Medulla oblongata (tissue), 1 donor: ENCODE measurements around the gene TIMM17B.

Source experiments
- DNase-seq: peaks from one replicate; pipeline ENCODE4 v3.0.0-alpha.2; 2015; ENCODE audit errors: extremely low spot score

The TIMM17B gene

DNA sequence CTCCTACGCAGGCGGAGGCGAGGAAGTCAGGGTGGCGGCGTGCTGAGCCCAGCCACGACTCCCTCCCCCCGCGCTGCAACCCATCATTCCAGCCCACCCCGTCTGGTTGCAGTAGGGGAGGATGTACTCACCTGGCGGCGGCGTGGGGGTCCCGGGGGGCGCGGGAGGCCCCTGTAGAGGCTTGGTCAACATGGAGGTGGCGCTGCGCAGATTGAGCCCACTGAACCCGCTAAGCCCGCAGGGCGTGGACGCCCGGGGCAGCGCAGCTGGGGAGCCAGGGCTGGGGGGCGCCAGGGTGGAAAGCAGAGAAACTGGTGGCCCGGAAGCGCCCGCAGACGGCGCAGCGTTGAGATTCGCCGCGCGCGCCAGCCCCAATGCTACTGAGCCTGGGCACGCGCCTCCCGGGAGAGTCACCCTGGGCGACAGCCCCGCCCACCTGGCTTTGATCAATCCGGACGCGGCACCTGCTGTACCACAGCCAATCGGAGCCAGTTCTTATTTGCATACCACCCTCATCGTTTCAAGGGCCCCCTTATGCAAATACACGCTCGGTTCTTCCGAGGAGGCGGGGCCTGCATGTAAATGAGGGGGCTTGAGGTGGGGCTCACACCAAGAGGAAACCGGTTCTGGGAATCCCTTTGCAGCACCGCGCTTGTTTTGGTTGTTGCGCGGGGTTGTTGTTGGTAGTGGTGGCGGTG is 21.2 kb upstream of the TIMM17B start, which contains the start of gene PIM2:
PIM2 (minus strand) TSS at position 382 of the 698 bp plus-strand sequence; CDS start at position 192, 190 bp downstream.
- DNase-seq: peak; percentile 81

DNA sequence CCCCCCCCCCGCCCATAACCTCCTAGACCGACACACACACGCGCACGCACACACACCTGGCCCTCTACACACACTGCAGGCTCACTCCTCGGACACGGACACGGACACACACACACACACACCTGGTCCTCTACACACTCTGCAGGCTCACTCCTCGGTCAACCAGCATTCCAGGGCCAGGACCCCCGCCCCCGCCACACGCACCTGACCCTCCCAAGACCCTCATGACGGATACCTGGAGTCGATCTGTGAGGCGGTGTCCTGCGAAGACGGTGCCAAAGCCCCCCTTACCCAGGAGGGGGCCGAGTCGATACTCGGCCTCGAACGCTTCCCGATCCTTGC is 20.7 kb upstream of the TIMM17B start:
- DNase-seq: no peak

DNA sequence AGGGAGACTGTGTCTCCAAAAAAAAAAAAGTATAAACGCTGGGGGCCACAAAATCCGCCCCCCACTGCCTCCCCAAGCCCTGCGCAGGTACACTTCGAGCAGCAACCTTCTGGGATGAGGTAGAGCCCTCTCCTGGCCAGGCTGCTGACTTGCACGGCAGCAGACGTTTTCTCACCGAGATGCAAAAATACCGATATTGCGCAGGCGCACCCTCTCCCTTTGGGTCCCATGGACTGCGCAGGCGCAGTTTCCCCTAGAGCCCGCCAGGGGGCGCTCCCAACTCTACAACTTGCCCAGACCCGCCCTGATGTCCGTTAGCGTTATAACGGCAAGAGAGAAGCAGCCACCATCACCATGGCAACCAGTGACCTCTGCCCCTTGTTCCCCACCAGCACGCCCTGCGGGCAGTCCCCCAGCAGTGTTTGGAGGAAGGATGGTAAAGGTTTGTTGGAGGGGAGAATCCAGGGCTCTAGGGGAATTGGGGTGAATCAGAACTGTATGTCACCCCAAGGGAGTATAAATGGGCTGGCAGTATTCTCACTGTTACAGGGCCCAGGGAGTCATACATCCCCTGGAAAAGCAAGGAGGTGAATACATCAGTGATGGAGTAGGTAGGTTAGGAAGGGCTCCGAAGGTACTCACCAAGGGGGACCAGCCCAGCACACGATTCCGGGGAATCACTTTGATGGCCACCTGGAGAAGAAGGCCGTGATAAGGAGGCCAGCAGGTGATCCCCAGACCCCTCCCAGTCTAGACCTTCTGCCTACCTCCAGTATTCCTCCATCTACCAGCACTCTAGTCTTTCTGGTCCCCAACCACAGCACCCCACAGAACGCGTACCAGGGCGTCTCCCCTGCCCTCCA is 19.8 kb upstream of the TIMM17B start:
- peak; percentile 87 for DNase-seq

DNA sequence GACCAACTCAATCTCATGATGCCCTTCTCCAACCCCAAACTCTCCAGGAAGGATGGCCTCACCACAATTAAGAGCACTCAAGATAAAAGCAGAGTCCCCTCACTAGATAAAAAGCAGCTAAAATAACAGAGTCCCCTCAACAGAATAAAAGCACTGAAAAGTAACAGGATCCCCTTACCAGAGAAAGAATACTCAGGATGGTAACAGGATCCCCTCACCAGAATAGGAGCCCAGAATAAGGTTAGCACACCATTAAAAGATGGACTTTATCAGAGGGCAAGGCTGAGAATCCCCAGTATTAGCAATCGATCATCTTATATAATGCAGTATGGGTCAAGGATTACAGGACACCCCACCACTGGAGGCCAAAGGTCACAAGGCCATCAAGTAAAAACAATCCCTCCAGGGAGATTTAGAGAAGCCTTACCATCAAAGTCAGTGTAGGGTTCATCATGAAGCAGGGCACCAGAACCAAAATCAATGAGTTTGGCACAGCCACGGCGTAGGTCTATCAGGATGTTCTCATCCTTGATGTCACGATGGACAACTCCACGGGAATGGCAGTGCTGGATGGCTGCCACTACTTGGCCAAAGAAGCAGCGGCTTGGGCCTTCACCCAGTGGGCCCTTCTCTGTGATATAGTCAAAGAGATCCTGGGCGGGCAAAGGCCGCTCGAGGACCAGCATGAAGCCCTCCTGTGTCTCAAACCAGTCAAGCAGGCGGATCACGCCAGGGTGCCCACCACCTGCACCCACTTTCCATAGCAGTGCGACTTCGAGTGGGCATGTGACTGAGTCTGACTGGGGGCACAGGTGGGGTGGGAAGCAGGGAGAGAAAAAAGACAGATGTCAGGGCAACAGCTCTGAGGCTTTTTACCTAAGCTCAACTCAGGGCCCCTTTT is 17.3 kb upstream of the TIMM17B start:
- DNase-seq: no peak

DNA sequence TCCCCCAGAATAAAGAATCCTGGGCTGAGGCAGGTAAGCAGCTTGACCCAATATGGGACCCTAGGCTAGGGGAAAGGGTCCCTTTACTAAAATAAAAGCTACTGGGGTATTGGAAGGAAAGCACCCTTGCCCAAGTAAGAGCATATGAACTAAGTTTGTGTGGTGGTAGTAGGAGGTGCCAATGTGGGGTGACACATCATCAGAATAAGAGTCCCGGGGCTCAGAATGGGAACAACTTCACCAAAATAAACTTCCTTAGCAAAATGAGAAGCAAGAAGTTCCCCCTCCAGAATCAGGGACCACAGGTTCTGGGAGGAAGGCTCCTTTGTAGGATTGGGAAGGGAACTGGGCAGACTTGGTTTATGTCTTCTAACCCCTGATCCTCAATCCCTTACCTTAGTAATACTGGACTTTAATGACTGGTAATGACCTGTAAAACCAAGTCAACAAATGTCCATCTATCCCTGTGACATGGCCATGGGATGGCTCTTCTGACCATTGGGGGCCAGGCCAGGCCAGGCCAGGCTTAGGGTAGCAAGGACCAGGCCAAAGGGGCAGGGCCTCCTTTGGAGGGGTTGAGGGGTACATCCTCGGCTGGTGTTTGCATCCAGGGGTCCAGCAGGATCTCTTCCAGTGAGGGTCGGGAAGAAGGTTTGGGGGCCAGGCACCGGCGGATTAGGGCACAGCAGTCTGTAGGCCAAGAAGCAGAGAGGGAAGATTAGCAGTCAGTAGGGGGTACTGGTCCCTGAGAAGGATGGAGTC is 16.2 kb upstream of the TIMM17B start:
- DNase-seq: no peak

DNA sequence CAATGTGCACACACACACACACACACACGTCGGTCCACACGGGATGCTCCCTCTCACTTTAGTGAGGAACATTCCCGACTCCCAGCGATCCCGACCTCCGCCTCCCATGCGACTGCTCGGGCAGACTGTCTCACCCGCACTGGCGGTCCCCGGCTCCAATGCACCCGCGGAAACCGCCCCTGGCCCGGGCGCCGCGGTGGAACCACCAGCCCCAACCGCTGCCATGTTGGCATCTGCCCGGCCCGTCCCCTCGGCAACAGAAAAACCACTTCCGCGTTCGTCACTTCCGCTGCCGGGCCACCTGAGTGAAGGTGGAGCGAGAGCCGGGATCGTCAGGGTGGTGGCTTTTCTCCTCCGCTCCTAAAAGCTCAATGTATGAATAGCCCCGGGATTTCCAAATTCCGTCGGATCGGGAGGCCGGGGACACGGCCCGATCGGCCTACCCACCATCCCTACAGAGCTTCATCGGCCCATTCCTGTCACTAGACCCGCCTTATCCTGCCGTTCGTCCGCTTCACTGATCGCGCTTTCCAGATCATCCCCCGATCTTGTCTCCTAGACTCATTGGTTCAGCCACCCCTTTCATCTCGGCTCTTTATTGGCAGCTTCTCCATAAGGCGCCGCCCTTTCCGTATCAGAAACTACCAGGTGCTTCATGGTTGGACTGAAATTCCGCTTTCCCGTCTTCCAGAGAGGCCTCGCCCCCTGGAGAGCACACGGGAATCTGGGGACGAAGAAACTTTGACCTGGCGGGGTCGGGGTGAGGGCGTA is 14.0 kb upstream of the TIMM17B start, which contains the start of gene SLC35A2:
SLC35A2 (minus strand) TSS at position 235 of the 771 bp plus-strand sequence; CDS start at position 225, 10 bp downstream.
- peak; percentile 78 for DNase-seq

DNA sequence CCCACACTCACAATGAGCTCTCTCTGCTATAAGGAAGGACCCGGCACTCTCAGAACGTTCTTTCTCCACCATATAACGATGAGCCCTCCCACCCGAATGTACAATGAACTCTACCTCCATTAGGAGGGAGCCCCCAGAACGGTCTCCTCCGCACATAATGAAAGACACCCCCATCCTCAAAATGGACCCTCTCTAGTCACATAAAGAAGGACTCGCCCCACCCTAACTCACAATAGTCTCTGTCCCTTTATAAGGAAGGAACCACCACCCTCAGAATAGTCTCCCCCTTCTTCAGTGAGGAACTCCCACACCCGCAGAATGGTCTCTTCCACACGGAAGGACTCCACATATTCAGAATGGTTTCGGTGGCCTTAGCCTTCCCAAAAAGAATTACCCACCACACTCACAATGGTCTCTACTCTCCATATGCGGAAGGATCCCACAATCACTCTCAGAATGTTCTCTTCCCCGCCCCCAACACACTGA is 13.4 kb upstream of the TIMM17B start:
- DNase-seq: no peak

DNA sequence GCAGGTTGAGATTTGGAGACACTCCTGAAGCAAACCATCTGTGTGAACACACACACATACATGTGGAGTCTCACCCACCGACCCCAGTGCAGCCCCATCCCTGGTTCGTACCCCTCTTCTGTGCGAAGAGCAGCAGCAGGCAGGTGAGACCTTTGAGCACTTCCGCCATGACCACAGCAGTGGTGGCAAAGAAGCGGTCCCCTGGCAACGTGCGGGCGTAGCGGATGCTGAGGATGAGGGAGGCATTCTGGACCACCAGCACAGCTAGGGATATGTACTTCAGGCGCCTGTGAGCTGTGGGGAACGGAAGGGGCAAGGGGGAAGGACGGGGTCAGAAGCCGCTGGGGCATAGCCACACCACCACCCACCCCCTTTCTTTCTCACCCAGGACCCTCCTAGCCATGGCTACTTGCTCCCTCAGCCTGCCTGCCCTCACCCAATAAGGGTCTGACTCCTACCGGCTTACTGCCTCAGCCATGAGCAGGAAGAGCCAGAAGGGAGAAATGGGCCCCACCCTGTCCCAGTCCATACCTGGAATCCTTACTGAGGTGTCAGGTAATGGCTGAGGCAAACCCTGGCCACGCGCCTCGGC is 12.2 kb upstream of the TIMM17B start:
- DNase-seq: no peak

DNA sequence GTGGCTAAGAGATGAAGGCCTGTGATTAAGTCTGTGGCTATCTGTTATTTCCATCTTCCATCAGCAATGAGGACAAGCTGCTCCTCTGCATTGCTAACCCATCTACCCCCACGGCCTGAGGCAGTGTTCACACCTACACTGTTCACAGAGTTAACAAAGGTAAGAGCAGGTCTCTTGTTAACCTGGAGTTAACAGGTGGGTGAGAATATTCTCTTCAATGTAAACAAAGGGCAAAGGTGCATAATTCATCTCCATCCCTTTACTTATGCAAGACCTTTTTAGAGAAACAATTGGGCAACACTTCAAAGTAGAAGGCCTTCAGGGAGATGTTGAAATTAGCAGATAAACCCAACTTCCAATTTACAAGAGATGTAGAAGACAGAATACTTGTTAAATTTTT is 11.0 kb upstream of the TIMM17B start:
- DNase-seq: no peak

DNA sequence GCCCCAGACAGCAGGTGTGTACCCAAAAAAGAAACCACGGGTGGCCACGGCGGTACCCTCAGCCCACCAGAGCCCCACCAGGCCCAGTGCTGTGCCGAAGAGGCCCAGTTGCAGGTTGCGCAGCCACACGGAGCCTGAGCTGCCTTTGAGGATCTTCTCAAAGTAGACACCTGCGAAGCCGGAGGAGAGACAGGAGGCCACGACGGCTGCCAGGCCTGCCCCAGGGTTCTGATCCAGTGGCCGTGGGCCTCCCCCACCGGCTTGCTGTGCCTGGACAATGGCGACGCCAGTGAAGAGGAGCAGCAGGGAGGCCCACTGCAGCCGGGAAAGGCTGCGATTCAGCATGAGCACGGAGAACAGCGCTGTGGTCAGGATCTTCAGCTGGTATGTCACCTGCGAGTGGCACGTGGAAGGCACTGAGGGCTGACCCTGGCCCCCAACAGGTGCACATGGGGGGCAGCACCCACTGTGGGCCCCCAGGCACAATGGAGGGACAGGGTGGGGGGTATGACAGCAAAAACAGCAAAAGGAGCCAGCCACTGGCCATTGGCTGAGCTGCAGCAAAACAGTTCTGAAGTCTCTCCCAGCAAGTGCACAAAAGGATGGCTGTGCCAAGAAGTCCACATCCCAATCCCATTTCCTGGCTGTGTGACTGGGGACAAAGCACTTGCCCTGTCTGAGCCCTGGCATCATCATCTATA is 7.7 kb upstream of the TIMM17B start:
- DNase-seq: no peak

DNA sequence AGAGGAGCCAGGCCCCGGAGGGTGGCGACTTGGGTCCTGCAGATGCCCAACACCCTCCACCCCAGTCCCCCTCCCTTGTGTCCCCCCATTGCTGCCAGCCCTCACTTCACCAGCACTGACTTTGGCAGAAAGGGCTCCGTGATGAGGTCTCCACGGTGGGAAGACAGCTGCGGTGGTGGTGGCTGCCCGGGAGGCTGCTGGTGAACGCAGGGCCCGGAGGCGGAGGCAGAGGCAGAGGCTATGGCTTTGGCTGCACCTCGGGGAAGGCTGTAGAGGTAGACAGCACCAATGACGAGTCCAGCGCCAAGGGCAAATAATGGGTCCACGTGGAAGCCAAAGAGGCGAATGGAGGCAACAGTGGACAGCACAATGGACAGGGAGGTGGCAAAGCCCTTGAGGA is 7.1 kb upstream of the TIMM17B start:
- no peak for DNase-seq

DNA sequence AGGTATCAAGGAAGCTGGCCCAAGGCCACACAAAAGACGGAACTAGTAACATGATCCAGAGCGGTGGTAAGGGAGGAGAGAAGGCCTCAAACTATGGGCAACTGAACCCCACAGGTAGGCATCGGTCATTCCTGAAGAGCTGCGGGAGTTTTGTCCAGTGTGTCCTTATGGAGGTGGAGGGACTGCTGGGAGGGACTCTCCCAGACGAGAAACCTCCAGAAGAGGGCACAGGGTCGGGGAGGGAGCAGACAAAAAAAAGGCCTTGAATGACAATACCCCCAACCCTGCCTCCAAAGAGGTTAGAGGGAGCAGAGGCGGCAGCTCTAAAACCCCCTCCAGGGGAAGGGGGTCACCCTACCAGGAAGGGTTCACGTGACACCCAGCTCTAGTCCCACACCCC is 6.6 kb upstream of the TIMM17B start:
- DNase-seq: no peak

DNA sequence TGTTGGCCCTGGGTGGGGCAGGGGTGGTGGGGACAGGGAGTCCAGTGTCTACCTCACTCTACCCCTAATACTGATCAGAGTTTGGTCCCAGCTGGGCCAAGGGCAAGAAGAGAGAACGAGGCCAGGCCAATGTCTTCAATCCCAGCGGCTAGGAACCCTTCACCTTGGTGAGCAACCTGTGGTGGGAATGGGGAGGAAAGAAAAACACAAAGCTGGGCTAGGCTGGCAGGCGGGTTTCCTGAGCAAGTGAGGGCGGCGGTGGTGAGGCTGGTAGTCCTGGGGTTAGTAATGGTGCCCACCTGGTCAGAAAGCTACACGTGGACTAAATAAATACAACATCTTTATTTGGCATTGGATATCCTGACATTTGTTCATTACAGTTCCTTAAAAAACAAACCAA is 5.7 kb upstream of the TIMM17B start:
- DNase-seq: no peak

DNA sequence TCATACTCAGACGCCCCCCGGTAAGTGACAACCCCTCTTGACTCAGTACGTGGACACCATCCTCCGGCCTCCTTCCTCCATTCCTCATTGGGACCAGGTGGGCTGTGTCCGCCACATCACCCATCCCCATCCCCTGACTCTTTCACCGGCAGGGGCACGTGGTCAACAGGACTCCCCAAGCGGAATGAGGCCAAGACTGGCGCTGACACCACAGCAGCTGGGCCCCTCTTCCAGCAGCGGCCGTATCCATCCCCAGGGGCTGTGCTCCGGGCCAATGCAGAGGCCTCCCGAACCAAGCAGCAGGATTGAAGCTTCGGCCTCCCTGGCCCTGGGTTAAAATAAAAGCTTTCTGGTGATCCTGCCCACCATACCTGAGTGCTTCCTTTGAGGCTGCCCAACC is 5.2 kb upstream of the TIMM17B start:
- DNase-seq: no peak

DNA sequence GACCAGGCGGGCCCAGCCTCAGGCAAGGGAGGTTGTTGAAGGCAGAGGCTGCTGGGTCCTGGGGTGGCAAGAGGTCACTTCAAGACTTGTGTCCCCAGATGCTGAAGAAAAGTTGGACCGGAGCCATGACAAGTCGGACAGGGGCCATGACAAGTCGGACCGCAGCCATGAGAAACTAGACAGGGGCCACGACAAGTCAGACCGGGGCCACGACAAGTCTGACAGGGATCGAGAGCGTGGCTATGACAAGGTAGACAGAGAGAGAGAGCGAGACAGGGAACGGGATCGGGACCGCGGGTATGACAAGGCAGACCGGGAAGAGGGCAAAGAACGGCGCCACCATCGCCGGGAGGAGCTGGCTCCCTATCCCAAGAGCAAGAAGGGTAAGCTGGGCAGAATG is 4.6 kb upstream of the TIMM17B start:
- DNase-seq: no peak

DNA sequence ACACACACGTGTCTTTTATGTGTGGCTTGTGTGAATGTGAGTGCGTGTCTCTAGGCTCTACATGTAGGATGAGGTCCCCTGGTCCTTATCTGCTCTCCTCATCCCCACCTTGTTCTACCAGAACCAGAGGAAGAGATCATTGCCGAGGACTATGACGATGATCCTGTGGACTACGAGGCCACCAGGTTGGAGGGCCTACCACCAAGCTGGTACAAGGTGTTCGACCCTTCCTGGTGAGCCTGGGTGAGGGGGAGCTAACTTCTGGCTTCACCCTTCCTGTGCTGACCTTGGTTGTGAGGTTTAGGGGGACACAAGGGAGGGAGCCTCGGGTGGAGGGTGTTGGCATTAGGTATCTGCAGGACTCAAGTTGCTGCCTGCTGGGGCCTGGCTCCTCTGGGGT is 3.5 kb upstream of the TIMM17B start:
- no peak for DNase-seq

DNA sequence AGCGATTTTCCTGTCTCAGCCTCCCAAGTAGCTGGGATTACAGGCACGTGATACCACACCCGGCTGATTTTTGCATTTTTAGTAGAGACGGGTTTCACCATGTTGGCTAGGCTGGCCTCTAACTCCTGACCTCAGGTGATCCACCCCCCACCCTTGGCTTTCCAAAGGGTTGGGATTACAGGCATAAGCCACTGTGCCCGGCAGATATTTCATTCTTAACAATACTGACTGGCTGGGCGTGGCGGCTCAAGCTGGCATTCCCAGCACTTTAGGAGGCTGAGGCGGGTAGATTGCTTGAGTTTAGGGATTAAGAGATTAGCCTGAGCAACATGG is 1.5 kb upstream of the TIMM17B start:
- no peak for DNase-seq

DNA sequence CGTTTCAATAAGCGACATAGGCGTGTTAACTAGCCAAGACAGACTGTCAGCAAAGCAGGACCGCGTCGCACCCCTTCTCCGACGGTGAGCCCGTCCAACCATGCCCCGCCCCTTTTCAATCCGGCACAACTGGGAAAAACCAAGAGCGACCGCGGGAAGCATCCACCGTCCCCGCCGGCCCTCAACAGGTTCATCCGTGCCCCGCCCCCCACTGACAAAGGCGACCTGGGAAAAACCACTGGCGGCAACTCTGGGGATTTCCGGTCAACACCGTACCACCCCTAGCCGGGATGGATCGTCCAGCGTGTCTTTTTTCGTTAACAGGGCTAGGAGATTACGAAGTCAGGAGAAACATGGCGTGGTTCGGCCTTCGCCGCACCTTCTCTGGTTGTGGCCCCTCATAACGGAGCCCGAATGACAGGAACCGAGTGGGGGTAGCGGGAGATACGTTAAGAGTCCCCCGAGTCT is 377 bp downstream of the TIMM17B start:
- DNase-seq: peak; percentile 53

DNA sequence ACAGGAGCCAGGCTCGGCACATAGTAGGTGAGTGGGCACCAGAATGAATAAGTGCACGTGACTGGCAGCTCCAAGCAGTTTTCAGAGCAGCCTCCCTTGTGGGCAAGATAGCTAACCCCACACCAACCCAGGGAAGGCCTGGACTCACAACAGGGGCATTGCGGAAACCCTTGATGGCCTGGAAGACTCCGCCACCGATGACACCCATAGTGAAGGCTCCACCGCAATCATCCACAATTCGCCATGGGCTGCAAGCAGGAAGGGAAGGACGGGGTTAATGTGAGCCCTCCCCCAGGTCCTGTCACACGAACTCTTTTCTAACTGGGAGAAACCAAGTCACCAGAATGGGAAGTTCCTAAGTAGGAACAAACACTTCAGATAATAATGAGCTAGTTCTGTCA is 957 bp downstream of the TIMM17B start:
- DNase-seq: no peak
